Neural cell (in vitro differentiated cells): ENCODE data around the gene AKT1S1. TPM values are rescaled to one million over a fixed set of nuclear protein-coding genes. Genes with fewer than 3 reads are reported as not detected.
"Not testable (repeated sequence)": the region's sequence is repeated elsewhere in the genome, so short reads cannot be mapped to it uniquely, and the experiment has no call there.

ENCODE experiments used
- H2AFZ ChIP-seq: fragments of 200-600, 300-800 bp; sonication (generic), shearing (Covaris generic); 2 replicates; pipeline ENCODE4 v1.6.0; 2014; ENCODE audit warnings: low read depth, mild to moderate bottlenecking, antibody characterized with exemption, low read length, moderate library complexity
- H3F3A ChIP-seq: fragments of 200-600 bp; shearing (Covaris generic); 2 replicates; pipeline ENCODE4 v1.6.1; 2016; ENCODE audit warnings: mild to moderate bottlenecking, moderate library complexity, mixed read lengths, antibody characterized with exemption, low read length; ENCODE audit not compliant: insufficient read depth, poor library complexity, severe bottlenecking
- H3K27ac ChIP-seq: fragments of 200-600, 300-800 bp; sonication (generic), shearing (Covaris generic); 2 replicates; pipeline ENCODE4 v1.5.1; 2014; ENCODE audit warnings: mild to moderate bottlenecking, low read length, moderate library complexity
- H3K27me3 ChIP-seq: fragments of 300-800, 200-600 bp; sonication (generic), shearing (Covaris generic); 2 replicates; pipeline ENCODE4 v1.6.0; 2014; ENCODE audit warnings: mild to moderate bottlenecking, low read depth, low read length, moderate library complexity; ENCODE audit not compliant: insufficient read depth
- H3K36me3 ChIP-seq: fragments of 300-800, 200-600 bp; sonication (generic), shearing (Covaris generic); 2 replicates; pipeline ENCODE4 v1.5.1; 2014; ENCODE audit warnings: mild to moderate bottlenecking, antibody characterized with exemption, low read length, moderate library complexity; ENCODE audit not compliant: insufficient read depth
- H3K4me2 ChIP-seq: fragments of 300-800, 200-600 bp; sonication (generic), shearing (Covaris generic); 2 replicates; pipeline ENCODE4 v1.6.0; 2014; ENCODE audit warnings: mild to moderate bottlenecking, low read length
- H3K4me3 ChIP-seq: fragments of 300-800, 200-600 bp; sonication (generic), shearing (Covaris generic); 2 replicates; pipeline ENCODE4 v1.5.1; 2014; ENCODE audit warnings: mild to moderate bottlenecking, low read length, moderate library complexity
- H3K79me2 ChIP-seq: fragments of 200-600 bp; shearing (Covaris generic); replicated peaks from 2 replicates; pipeline ENCODE4 v1.6.0; 2014; ENCODE audit warnings: mild to moderate bottlenecking, low read length, moderate library complexity; ENCODE audit not compliant: insufficient read depth
- H3K9ac ChIP-seq: fragments of 300-800, 200-600 bp; sonication (generic), shearing (Covaris generic); 2 replicates; pipeline ENCODE4 v1.6.1; 2016; ENCODE audit warnings: mild to moderate bottlenecking, low read length, mixed read lengths
- H3K9me2 ChIP-seq: fragments of 200-600 bp; shearing (Covaris generic); 2 replicates; pipeline ENCODE4 v1.6.1; 2016; ENCODE audit warnings: mild to moderate bottlenecking, low read length, mixed read lengths; ENCODE audit not compliant: insufficient read depth
- H3K9me3 ChIP-seq: fragments of 200-600, 300-800 bp; sonication (generic), shearing (Covaris generic); 2 replicates; pipeline ENCODE4 v1.6.1; 2016; ENCODE audit warnings: mild to moderate bottlenecking, mixed run types, low read length, moderate library complexity, mixed read lengths
- H4K20me1 ChIP-seq: fragments of 200-600 bp; shearing (Covaris generic); 2 replicates; pipeline ENCODE4 v1.6.1; 2016; ENCODE audit warnings: mild to moderate bottlenecking, mixed run types; ENCODE audit not compliant: insufficient read depth
- CTCF ChIP-seq: fragments of 450-650 bp; IDR thresholded peaks from 2 replicates; pipeline ENCODE4 v1.5.1; 2014; ENCODE audit warnings: antibody characterized with exemption, mild to moderate bottlenecking, moderate library complexity; ENCODE audit not compliant: poor library complexity, severe bottlenecking
- EP300 ChIP-seq: fragments of 450-650 bp; conservative IDR thresholded peaks from 2 replicates; pipeline ENCODE4 v1.6.1; 2014; ENCODE audit warnings: antibody characterized with exemption, mild to moderate bottlenecking, moderate library complexity; ENCODE audit not compliant: poor library complexity, severe bottlenecking
- EZH2 ChIP-seq: fragments of 200-600, 300-800 bp; shearing (Covaris generic), sonication (generic); IDR thresholded peaks from 2 replicates; pipeline ENCODE4 v1.6.1; 2014; ENCODE audit warnings: antibody characterized with exemption, low read length, borderline replicate concordance, mild to moderate bottlenecking; ENCODE audit not compliant: insufficient read depth, poor library complexity, severe bottlenecking
- MXI1 ChIP-seq: fragments of 450-650 bp; conservative IDR thresholded peaks from 2 replicates; pipeline ENCODE4 v1.6.1; 2014; ENCODE audit warnings: antibody characterized with exemption, mild to moderate bottlenecking; ENCODE audit not compliant: poor library complexity, severe bottlenecking
- POLR2AphosphoS5 ChIP-seq: IDR thresholded peaks from 2 replicates; pipeline ENCODE4 v1.6.1; 2012
- RAD21 ChIP-seq: fragments of 450-650 bp; conservative IDR thresholded peaks from 2 replicates; pipeline ENCODE4 v1.6.1; 2014; ENCODE audit warnings: antibody characterized with exemption, mild to moderate bottlenecking, moderate library complexity
- REST ChIP-seq: IDR thresholded peaks from 2 replicates; pipeline ENCODE4 v1.6.1; 2012; ENCODE audit warnings: borderline replicate concordance
- SMC3 ChIP-seq: fragments of 450-650 bp; conservative IDR thresholded peaks from 2 replicates; pipeline ENCODE4 v1.6.1; 2014; ENCODE audit warnings: antibody characterized with exemption, mild to moderate bottlenecking, moderate library complexity; ENCODE audit not compliant: poor library complexity
- TAF1 ChIP-seq: IDR thresholded peaks from 2 replicates; pipeline ENCODE4 v1.6.1; 2012; ENCODE audit warnings: low read depth
- polyA plus RNA-seq: library from polyadenylated mRNA; depleted of rRNA; stranded (reverse); fragments of >200 nt; gene quantifications from 2 replicates; pipeline ENCODE4 v1.2.3, GENCODE V29; 2014

The AKT1S1 gene
- polyA plus RNA-seq, 1 donor from 2014 or later: 4.8 TPM

- H3K36me3 ChIP-seq: no peaks in the 10 kb centered on the region
- H3K79me2 ChIP-seq: peaks cover 73% of the 10 kb centered on the region
Observed at GRCh38 chr19:49925486-49925885, 48.3 kb upstream of the AKT1S1 start.

GRCh38 chr19:49924881-49925210 lies 47.7 kb upstream of the AKT1S1 start:
- H4K20me1 ChIP-seq, H3K27ac ChIP-seq, H3F3A ChIP-seq, H3K27me3 ChIP-seq, H3K9me2 ChIP-seq, H3K9me3 ChIP-seq, H3K4me2 ChIP-seq, H2AFZ ChIP-seq, H3K9ac ChIP-seq, H3K4me3 ChIP-seq, H3K36me3 ChIP-seq: not testable (repeated sequence)
- peaks cover 76% of the 10 kb centered on the region for H3K79me2 ChIP-seq

More at GRCh38 chr19:49925486-49925885, 48.3 kb upstream of the AKT1S1 start:
- no peak overlapping the region for H2AFZ ChIP-seq
- H4K20me1 ChIP-seq: no peaks in the 10 kb centered on the region
- H3K9me2 ChIP-seq: no peaks in the 10 kb centered on the region
- no peaks in the 10 kb centered on the region for H3K27me3 ChIP-seq
- H3K9me3 ChIP-seq: no peaks in the 10 kb centered on the region
- no peak overlapping the region for H3K4me3 ChIP-seq
- no peak overlapping the region for H3K27ac ChIP-seq
- no peak overlapping the region for H3K9ac ChIP-seq
- no peaks in the 10 kb centered on the region for H3F3A ChIP-seq
- no peak for TF ChIP-seq EP300
- no peak for TF ChIP-seq POLR2AphosphoS5
- no peak for TF ChIP-seq SMC3
- no peak for TF ChIP-seq EZH2
- no peak for TF ChIP-seq REST
- no peak for TF ChIP-seq CTCF
- no peak for TF ChIP-seq TAF1
- TF ChIP-seq MXI1: no peak
- TF ChIP-seq RAD21: no peak
- H3K4me2 ChIP-seq: no peak overlapping the region
